ENCODE data around the gene CFAP57. TPM values are rescaled to one million over a fixed set of nuclear protein-coding genes. Genes with fewer than 3 reads are reported as not detected.

CFAP57 gene
- total and polyA plus RNA-seq, 9 of the 15 experiments (the other 6 are each of a cell fraction or from before 2014, with no cell fraction given), result 0.04 to 0.22 (median 0.07) TPM; not detected in 3

DNA sequence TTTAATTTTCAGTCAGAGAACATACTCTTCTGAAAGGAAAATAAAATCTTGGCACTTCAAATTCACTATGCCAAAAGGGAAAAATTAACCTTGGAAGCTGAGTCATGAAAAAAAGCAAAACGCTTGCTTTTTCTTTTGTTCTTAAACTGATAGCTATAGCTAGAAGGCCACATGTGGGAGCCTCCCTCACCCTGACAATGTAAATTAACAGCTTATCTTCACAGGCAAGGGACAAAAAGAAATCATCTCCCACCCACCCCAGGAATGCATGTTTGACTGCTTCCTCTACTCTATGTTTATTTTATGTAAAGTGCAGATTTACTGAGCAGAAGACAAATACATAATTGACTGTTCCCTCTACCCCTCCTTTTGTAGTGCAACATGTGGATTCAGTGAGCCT is 38.1 kb upstream of the CFAP57 start (continued):
- TF ChIP-seq KLF1 (tag; IDR thresholded peaks at IDR 0.05), result peak; percentile 74; the same call in 1 of the 2 replicates
- TF ChIP-seq, protein P1, sequence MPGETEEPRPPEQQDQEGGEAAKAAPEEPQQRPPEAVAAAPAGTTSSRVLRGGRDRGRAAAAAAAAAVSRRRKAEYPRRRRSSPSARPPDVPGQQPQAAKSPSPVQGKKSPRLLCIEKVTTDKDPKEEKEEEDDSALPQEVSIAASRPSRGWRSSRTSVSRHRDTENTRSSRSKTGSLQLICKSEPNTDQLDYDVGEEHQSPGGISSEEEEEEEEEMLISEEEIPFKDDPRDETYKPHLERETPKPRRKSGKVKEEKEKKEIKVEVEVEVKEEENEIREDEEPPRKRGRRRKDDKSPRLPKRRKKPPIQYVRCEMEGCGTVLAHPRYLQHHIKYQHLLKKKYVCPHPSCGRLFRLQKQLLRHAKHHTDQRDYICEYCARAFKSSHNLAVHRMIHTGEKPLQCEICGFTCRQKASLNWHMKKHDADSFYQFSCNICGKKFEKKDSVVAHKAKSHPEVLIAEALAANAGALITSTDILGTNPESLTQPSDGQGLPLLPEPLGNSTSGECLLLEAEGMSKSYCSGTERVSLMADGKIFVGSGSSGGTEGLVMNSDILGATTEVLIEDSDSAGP (CRISPR knock-in tag; IDR thresholded peaks at IDR 0.05), result no peak
- no peak for TF ChIP-seq SREBF2 (CRISPR knock-in tag; IDR thresholded peaks at IDR 0.05)
- TF ChIP-seq NR2C2 (CRISPR knock-in tag; IDR thresholded peaks at IDR 0.05), result no peak
- TF ChIP-seq NR2C2 (tag; IDR thresholded peaks at IDR 0.05), result no peak
- TF ChIP-seq ZNF780A (CRISPR knock-in tag; IDR thresholded peaks at IDR 0.05), result no peak
- TF ChIP-seq, protein P2, sequence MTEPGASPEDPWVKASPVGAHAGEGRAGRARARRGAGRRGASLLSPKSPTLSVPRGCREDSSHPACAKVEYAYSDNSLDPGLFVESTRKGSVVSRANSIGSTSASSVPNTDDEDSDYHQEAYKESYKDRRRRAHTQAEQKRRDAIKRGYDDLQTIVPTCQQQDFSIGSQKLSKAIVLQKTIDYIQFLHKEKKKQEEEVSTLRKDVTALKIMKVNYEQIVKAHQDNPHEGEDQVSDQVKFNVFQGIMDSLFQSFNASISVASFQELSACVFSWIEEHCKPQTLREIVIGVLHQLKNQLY (CRISPR knock-in tag; conservative IDR thresholded peaks at IDR 0.05), result no peak
- no peak for TF ChIP-seq KLF13 (tag; IDR thresholded peaks at IDR 0.05; ENCODE audit: borderline replicate concordance, low read depth)
- TF ChIP-seq, protein P3, sequence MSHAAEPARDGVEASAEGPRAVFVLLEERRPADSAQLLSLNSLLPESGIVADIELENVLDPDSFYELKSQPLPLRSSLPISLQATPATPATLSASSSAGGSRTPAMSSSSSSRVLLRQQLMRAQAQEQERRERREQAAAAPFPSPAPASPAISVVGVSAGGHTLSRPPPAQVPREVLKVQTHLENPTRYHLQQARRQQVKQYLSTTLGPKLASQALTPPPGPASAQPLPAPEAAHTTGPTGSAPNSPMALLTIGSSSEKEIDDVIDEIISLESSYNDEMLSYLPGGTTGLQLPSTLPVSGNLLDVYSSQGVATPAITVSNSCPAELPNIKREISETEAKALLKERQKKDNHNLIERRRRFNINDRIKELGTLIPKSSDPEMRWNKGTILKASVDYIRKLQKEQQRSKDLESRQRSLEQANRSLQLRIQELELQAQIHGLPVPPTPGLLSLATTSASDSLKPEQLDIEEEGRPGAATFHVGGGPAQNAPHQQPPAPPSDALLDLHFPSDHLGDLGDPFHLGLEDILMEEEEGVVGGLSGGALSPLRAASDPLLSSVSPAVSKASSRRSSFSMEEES (CRISPR knock-in tag; IDR thresholded peaks at IDR 0.05), result no peak
- no peak for TF ChIP-seq PURB (CRISPR knock-in tag; IDR thresholded peaks at IDR 0.05; ENCODE audit: low read depth)
- TF ChIP-seq, protein P4, sequence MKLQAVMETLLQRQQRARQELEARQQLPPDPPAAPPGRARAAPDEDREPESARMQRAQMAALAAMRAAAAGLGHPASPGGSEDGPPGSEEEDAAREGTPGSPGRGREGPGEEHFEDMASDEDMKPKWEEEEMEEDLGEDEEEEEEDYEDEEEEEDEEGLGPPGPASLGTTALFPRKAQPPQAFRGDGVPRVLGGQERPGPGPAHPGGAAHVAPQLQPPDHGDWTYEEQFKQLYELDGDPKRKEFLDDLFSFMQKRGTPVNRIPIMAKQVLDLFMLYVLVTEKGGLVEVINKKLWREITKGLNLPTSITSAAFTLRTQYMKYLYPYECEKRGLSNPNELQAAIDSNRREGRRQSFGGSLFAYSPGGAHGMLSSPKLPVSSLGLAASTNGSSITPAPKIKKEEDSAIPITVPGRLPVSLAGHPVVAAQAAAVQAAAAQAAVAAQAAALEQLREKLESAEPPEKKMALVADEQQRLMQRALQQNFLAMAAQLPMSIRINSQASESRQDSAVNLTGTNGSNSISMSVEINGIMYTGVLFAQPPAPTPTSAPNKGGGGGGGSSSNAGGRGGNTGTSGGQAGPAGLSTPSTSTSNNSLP (IDR thresholded peaks at IDR 0.05; ENCODE audit: borderline replicate concordance, low read depth, low read length), result no peak
- TF ChIP-seq XRCC4 (IDR thresholded peaks at IDR 0.05; ENCODE audit: extremely low read depth, insufficient read depth, insufficient read length), result no peak
- TF ChIP-seq SRSF7 (optimal IDR thresholded peaks at IDR 0.05; ENCODE audit: low read depth, low read length), result no peak
- TF ChIP-seq MYNN (IDR thresholded peaks at IDR 0.05), result no peak
- no peak for TF ChIP-seq MYNN (CRISPR knock-in tag; IDR thresholded peaks at IDR 0.05)
- TF ChIP-seq MAFK (IDR thresholded peaks at IDR 0.05; ENCODE audit: low read length), result peak; percentile 64
- TF ChIP-seq, protein P5, sequence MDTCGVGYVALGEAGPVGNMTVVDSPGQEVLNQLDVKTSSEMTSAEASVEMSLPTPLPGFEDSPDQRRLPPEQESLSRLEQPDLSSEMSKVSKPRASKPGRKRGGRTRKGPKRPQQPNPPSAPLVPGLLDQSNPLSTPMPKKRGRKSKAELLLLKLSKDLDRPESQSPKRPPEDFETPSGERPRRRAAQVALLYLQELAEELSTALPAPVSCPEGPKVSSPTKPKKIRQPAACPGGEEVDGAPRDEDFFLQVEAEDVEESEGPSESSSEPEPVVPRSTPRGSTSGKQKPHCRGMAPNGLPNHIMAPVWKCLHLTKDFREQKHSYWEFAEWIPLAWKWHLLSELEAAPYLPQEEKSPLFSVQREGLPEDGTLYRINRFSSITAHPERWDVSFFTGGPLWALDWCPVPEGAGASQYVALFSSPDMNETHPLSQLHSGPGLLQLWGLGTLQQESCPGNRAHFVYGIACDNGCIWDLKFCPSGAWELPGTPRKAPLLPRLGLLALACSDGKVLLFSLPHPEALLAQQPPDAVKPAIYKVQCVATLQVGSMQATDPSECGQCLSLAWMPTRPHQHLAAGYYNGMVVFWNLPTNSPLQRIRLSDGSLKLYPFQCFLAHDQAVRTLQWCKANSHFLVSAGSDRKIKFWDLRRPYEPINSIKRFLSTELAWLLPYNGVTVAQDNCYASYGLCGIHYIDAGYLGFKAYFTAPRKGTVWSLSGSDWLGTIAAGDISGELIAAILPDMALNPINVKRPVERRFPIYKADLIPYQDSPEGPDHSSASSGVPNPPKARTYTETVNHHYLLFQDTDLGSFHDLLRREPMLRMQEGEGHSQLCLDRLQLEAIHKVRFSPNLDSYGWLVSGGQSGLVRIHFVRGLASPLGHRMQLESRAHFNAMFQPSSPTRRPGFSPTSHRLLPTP (IDR thresholded peaks at IDR 0.05; ENCODE audit: borderline replicate concordance, extremely low read depth, insufficient read length), result no peak
- TF ChIP-seq BRD4 (IDR thresholded peaks at IDR 0.05), result no peak
- TF ChIP-seq RBM22 (IDR thresholded peaks at IDR 0.05; ENCODE audit: low read depth, low read length, poor library complexity, severe bottlenecking), result no peak
- TF ChIP-seq PHF8 (IDR thresholded peaks at IDR 0.05; ENCODE audit: borderline replicate concordance, low read length), result no peak
- TF ChIP-seq ZNF785 (CRISPR knock-in tag; IDR thresholded peaks at IDR 0.05), result no peak
- no peak for TF ChIP-seq NCOA6 (IDR thresholded peaks at IDR 0.05)

All from K562 (cell line).